ENCODE measurements around the gene PROC. TPM values are rescaled to one million over a fixed set of nuclear protein-coding genes. Genes with fewer than 3 reads are reported as not detected.

Gene PROC
- total and polyA plus RNA-seq, 9 of the 15 experiments (the other 6 are each of a cell fraction or from before 2014, with no cell fraction given), result not detected

DNA sequence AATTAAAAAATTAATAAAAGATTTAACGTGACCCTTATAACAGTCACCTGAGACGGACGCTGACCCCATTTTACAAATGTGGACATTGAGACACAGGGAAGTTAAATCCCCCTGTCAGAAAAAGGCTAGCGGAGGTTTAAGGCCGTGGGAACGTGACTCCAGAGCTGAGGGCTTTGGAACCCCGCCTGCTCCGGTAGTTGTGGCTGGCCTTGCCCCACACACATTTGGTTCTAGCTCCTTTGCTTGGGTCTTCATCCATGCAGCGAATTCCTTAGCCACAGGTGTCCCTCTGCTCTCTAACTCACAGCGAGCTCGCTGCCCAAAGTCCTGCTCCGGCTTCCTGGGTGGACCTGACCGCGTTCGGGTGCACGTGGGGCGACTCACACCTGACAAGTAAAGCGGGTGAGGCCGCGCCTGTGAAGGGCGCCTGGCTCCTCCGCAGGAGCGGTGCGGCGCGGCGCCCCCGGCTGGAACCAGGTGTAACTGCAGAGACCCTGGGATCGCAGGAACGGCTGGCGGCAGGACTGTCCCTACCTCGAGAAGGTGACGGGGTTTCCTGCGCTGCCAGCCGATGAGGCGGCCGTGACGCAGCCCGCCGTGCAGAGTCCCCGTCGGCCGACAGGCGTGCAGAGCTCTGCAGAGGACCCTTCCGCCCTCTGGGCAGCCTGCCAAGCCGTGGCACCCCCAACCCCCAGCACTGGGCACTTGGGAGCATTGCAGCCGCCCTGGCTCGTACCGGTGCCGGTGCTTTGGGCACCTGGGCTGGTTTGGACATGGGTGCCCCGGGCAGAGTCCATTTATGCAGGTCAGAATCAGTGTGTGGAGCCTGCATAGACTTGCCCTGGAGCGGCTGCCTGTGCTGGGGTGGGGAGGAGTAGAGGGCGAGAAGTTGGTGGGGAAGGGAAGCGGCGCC is 2.4 kb upstream of the PROC start:
- intact Hi-C loops (cut with micrococcal nuclease), result loop anchor here (2.0 kb wide), 1 partner anchor 61 kb away; no protein-coding TSS in a partner anchor
- peak overlapping the region in 1 of 2 experiments; percentile 74; a peak in 2 of 4 replicates for H3K9ac ChIP-seq (ENCODE audit: insufficient read depth in 1 of 2, low read depth in 2 of 2, low read length in 2 of 2)
- FAIRE-seq (peak; percentile 69), DNase-seq (ENCODE audit: extremely low read depth in 1 of 4, low spot score in 3 of 4) (peak; percentile 80 to 84 (median 82)), ATAC-seq (peak; percentile 95)
- ChIA-PET POLR2A (interaction anchor here (0.6 to 1.2 kb wide), 4 partner anchors 11 to 228 kb away, joined by 3 to 4 read pairs (median 3); no protein-coding TSS in a partner anchor), CTCF (ENCODE audit: low intra/inter-chr PET ratio) (interaction anchor here (1.9 kb wide), 1 partner anchor 91 kb away, joined by 6 read pairs; no protein-coding TSS in a partner anchor)
- H4K20me1 ChIP-seq (replicated peaks; ENCODE audit: control insufficient read depth, insufficient read depth, low read length), result no peaks in the 10 kb centered on the region
- H3K4me3 ChIP-seq, result peak overlapping the region; percentile 19; the same call in 1 of the 2 replicates
- peaks cover 0 to 15% of the 10 kb centered on the region in 2 experiments; a peak in 1 of 5 replicates for H3K27me3 ChIP-seq (ENCODE audit: control insufficient read depth in 2 of 2, insufficient read depth in 2 of 2, low read length in 2 of 2)
- H3K79me2 ChIP-seq (ENCODE audit: control insufficient read depth, insufficient read depth, low read length), result no peaks in the 10 kb centered on the region
- in situ Hi-C loops (cut with MboI), result no loop called here
- peaks cover 15 to 16% of the 10 kb centered on the region in 2 experiments for H3K4me1 ChIP-seq (replicated peaks in 1 of 2; ENCODE audit: control insufficient read depth in 2 of 2, insufficient read depth in 2 of 2, low read length in 2 of 2)
- no TSS peak for BruUV-seq (replicated peaks)
- H3K27ac ChIP-seq (ENCODE audit: extremely low read depth, low read depth, low read length), result no peak overlapping the region
- no peaks in the 10 kb centered on the region for H3K36me3 ChIP-seq (ENCODE audit: control insufficient read depth, insufficient read depth, low read length)
- H2AFZ ChIP-seq (ENCODE audit: low read depth, low read length), result peak overlapping the region; percentile 98
- no peaks in the 10 kb centered on the region; the same call in 1 of the 2 replicates for H3K9me3 ChIP-seq (replicated peaks; ENCODE audit: control insufficient read depth, insufficient read depth, low read depth, low read length)
- peak overlapping the region; percentile 64 for H3K4me2 ChIP-seq (ENCODE audit: insufficient read depth, low read length)
- WGBS (ENCODE audit: insufficient coverage, low coverage, missing lambda C conversion rate), result 36% methylated on average over 46 of the region's 55 CpGs
- H3K9me1 ChIP-seq (ENCODE audit: control insufficient read depth, insufficient read depth, low read length), result no peaks in the 10 kb centered on the region
- TF ChIP-seq E2F5 (CRISPR knock-in tag; IDR thresholded peaks at IDR 0.05) (no peak), ZNF584 (CRISPR knock-in tag; IDR thresholded peaks at IDR 0.05; ENCODE audit: low read depth) (no peak), NUFIP1 (IDR thresholded peaks at IDR 0.05; ENCODE audit: partially characterized antibody) (no peak), RAD21 (CRISPR knock-in tag; conservative IDR thresholded peaks at IDR 0.05 in 1 of 2, IDR thresholded peaks at IDR 0.05 in 1 of 2) (peak; percentile 64 to 86), SMARCE1 (IDR thresholded peaks at IDR 0.05) (no peak), MYNN (IDR thresholded peaks at IDR 0.05) (no peak), MYNN (CRISPR knock-in tag; IDR thresholded peaks at IDR 0.05) (no peak), ZNF431 (CRISPR knock-in tag; IDR thresholded peaks at IDR 0.05) (no peak), ZNF134 (CRISPR knock-in tag; conservative IDR thresholded peaks at IDR 0.05) (no peak), BRF1 (IDR thresholded peaks at IDR 0.05; ENCODE audit: borderline replicate concordance, extremely low read depth, insufficient read length) (no peak), ATF3 (IDR thresholded peaks at IDR 0.05) (no peak), ATF3 (CRISPR knock-in tag; conservative IDR thresholded peaks at IDR 0.05) (no peak), RBBP5 (IDR thresholded peaks at IDR 0.05; ENCODE audit: borderline replicate concordance, insufficient read depth, low read length, poor library complexity, severe bottlenecking) (no peak), SMC3 (conservative IDR thresholded peaks at IDR 0.05; ENCODE audit: insufficient read depth, low read depth, low read length) (peak; percentile 55), LARP7 (IDR thresholded peaks at IDR 0.05) (no peak), ZBTB34 (CRISPR knock-in tag; IDR thresholded peaks at IDR 0.05) (no peak), SMAD4 (CRISPR knock-in tag; conservative IDR thresholded peaks at IDR 0.05) (peak; percentile 59)
